GM19395 (cell line): ENCODE results near the gene IP6K3.
A peak's percentile ranks its signal among the peaks of the same experiment; 100 is the strongest.

Source experiments
- ATAC-seq: cut with Tn5 transposase; IDR thresholded peaks from one replicate; pipeline ENCODE4 v1.9.1; 2021; ENCODE audit warnings: mild to moderate bottlenecking, moderate library complexity; ENCODE audit not compliant: unreplicated experiment

IP6K3 gene

DNA sequence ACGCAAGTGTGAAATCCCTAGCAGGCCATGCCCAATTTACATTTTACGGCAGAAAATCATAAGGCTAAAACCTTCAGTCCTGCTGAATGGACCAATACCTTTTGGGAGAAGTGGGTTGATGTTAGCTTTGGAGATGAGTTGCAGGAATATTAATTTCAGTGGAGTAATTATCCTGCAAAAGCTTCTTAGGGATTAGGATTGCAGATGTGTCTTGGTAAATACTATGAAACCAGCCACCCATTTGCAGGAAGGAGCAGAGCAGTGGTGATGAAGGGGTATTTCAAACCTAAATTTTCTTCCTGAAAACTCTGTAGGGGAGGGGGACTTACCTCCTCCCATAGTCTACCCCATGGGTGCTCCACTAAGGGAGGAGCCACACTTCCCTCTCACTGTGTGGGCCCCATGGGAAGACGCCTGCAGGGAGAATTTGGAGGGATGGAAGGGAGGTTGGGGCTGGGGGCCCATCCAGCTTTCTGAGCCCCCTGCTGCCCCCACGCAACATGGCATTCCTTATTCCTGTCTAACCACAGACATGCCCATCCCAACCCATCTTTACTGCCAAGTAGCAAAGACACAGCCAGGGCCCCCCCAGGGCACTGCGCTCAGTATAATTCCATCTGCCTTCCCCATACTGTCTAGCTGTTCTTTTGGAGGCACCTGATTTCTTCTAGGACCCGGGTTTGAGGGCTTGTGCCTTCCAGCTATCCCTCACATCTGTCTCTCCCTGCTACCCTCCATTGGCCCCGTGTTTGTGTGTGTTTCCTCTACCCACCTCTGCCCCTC, 20.6 kb downstream of the IP6K3 start:
- no peak for ATAC-seq

DNA sequence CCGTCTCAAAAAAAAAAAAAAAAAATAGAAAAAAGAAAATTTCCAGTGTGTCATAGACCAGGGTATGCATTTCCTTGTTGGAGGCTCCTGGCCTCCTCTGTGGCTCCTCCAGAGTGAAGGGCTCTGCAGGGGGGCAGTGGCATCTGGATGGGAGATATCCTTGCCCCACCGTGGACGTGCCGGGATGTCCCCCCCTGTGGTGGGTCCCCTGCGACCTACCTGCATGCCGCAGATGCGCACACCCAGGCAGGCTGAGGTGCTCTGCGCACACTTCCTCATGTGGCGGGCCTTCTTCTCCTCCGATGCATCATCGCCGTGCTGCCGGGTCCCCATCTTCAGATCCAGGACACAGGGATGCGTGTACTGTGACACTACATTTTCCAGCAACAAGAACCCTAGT, 21.5 kb downstream of the IP6K3 start:
- no peak for ATAC-seq

DNA sequence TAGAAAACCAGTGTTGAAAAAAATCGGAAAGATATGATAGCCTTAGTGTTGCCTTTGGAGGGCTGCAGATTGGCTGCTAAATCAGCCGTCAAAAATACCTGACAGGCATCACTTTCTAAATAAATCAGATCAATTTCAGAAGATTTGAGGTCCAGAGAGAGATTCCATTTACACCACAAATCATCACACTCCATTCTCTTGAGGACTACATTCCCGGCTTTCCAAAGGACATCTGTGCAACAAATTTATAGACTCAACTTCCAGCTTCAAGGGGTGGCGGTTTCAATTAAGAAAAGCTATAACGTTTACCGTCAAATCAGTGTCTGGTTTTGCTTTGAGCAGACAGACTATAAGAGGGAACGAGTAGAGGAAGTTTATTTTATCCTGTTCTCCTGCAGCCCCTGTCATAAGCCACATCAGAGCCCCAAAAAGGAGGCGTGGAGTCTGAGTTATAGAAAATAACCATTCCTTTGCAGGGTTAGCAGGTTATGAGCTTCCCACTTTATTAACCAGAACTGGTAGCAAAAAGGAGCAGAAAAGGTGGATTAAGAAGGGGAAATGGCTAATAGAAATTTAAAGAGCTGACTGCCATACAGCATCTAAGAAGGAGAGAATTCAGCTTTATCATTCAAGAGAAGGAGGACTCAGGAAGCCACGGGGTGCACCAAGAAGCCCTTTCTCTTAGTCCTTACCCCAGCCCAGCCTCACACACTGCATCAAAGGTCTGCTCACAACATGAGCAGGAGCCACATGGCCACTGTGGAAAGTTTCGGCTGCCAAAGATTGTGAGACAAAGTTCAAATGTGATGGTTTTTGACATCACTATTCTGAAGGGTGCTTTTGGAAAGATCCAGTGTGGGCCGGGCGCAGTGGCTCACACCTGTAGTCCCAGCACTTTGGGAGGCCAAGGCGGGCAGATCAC, 22.3 kb downstream of the IP6K3 start:
- no peak for ATAC-seq

DNA sequence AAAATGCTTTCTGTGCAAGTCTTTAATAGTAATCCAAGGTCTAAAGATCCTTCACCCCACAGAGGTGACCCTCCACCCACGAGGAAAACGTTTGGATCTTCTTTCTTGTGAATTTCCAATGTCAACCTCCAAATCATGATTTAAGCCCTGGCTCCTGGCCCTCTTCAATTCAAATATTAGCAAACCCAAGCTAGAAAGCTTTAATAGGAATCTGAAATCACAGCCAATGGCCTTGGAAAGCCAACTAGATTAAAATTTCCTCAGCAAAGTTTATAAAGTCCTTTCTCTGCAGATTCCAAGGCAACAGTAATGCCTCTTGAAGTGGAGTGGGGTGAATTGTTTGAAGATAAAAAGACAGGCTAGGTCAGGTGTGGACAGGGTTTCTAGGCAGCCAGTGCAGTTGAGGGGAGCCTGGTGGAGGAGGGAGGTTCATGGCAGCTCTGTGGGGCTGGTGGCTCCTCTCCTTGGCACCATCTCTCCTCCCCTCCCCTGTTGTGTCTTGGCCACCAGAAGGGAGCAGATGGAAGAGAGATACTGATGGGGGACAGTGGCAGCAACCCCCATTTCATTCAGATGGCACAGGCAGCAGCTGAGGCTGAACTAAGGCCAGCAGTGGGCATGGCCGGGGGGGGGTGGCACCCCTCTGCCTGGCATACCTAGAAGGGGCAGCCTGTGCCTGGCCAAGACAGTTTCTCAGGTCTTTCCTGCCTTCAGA, 23.2 kb downstream of the IP6K3 start:
- no peak for ATAC-seq

DNA sequence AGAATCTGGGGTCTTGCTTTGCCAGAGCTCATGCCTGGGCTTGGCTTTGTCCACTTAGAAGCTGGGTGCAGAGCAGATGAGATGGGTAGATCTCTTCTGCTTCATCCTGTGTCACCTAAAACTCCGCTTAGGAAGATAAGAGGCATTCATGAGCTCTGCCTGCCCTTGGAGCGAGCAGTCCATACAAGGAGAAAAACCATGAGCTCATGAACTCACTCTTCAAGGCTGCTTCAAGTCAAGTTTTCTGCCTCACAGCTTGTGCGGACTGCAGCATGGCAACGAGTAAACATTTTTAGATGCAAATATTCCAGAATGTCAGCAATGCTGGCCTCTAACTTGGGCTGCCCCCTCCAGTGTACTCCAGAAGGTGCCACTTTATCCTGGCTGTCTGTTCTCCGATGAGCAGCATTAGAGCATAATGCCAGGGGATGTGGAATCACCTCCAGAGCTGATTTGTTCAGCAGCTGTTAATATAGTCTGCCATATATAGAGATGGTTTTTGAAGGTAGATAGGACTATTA, 24.5 kb downstream of the IP6K3 start:
- ATAC-seq: no peak

DNA sequence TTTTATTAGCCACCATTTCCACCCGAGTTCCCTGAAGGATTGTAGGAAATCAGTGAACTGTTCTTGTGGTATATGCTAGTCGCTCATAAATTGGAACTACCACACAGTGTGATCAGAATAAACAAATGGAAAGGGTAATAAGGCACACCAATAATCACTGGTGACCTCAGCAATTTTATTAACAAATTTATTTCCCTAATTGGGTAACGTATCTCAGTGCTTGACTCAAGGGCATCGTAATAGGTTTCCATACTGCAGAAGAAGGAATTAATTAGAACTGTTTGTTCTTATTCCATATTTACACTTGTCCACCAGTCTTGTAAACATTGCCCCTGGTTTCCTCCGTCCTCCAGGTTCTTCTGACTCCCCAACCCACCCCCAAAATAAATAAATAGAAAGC, 25.2 kb downstream of the IP6K3 start:
- no peak for ATAC-seq

DNA sequence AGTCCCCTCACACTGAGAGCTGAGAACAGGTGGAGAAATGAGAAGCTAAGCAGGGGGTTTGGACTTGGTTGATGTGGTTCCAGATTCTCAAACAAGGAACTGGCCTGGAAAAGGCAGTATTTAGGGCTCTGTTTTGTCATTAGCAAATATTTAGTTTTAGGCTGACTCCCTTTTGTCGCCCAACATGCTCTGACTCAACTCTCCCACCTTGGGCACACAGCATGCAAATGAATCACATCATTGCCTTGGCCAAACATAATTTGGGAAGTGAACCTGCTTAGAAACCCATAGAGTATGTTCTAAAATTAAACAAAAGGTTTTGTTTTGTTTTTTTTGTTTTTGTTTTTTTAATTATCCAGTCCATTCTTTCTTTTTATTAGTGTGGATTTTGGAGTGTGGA, 25.7 kb downstream of the IP6K3 start:
- ATAC-seq: no peak

DNA sequence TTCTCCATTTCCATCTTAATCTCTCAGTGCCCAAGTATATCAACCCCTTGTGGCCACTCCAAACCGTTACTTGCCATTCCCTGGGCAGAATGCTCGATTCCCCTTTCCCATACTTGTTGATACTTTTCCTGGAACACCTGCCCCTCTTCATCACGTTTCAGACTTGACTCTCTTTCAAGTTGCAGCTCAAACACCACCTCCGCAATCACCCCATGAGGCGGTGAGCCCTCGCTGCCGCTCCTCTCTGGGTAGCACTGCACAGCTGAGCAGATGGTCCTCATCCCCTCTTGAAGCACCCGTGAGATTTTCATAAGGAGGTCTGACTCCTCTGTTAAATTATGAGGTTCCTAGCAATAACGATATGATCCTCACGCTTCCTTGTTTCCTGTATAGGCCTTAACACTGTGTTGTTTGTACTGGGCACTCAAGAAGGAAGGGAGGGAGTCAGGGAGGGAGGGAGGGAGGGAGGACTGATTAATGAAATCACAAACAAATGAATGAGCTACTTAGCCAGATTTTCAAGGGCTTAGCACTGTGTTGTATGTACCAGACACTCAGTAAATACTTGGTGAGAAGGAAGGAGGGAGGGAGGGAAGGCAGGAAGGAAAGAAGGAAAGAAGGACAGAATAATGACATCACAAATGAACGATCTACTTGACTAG, 27.2 kb downstream of the IP6K3 start:
- no peak for ATAC-seq

DNA sequence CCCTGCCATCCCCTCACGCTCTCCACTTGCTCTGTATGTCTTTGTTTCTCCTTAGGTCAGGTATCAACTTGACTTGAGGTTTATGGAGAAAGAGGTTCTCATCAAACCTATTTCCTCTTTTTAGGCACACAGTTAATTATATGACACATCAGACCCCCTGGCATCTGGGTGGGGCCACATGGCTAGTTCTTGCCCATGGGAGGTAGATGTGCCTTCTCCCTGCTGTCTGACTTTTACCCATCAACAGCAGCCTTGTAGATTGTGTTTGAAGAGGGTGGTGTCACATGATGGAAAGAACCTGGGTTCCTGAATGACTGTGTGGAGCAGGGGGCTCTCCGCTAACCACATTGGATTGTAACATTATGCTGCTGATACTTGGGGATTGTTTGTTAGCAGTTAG, 28.0 kb downstream of the IP6K3 start:
- no peak for ATAC-seq

DNA sequence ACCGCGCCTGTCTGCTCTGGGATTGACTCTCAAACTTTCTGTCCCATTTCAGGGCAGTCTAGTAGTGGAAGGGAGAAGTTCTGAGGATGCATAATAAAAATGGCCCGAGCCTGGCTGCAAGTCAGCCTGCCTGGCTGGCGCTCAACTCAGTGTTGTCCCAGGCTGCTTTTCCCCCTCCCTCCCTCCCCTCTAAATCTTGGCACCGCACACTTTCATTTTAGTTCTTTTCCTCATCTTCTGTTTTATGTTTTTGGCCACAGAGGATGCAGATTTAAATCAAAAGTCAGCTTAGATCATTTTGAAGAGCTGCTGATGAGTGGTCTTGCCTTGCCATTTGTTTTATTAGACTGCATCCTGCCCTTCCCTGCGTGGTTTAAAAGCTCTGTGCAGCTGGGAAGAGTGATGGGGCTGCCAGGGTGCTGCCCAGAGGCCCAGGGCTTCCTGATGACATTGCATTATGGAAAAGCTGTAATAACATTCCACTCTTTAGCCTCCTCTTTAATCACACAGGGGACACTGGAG, 28.7 kb downstream of the IP6K3 start:
- no peak for ATAC-seq

DNA sequence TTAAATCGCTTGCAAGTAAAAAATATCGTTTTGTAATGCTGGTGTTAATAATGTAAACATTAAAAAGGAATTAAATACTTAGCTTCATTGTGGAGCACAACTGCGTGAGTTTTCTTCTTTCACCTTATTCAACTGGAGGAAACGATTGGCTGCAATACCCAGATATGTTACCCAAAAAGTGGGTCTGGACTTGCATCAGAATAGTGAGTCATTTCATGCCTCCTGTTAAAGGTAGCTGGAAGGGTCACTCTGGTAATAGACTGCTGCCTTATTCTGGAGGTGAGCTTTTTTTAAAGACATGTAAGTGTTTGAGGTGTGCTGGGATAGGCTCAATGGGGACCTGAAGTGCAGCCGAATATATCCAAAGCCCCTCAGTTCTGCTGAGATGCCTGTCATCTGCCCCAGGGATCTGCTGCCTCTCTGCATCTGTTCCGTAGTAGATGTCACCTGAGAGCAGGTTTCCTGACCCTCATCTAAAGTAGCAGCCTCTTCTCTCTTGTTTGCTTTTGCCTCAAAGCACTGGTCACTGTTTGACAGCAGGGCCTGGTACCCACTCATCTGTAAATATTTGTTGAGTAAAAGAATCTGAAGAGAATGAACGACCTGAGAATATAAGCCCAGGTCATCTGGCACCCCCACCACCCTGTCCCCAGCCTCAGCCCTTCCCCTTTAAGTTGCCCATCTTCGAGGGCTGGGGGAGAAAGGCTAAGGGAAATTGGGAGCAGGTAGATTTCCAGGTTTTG, 29.6 kb downstream of the IP6K3 start:
- no peak for ATAC-seq

DNA sequence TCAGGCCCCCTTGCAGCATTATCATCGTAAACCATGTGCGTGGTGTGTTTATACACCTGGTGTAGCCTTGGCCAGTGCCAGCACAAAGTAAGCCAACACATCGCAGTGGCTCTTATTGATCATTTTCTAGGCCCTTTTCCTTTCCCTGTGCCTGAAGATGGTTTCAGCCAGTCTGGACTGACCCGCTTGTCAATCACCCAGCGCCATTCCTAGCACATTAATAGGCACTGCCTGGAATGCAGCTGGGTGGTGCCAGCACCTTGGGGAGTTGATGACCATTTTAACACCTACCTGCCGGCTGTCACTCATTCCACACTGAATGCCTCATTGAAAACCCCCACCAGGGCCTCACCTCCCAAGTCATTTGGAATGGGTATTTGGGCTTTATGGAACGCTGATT, 30.3 kb downstream of the IP6K3 start:
- no peak for ATAC-seq

DNA sequence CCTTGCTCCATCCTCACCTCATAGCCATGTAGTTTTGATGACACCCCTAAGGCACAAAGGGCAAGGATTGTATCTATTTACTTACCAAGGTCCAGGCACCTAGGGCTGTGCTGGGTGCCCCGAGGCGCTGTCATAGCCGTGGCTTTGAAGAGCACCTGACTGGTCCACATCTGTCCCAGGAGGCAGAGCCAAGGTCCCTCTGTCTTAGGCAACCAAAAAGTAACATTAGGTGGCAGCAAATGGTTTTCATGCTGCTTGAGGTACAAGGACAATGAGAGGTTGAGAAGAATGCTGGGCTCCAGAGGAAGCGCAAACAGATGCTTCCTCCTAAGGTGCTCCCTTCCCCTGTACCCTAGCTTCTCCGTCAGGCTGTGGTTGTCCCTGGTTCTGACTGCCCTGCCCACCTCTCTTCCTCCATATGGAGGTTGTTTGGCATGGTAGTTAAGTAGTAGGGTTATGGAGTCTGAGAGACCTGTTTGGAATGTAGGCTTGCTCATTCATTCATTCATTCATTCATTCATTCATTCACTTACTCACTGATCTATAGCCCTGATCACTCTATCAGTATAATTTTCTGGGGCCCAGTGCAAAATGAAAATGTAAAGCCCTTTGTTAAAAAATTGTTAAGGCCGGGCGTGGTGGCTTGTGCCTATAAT, 32.2 kb downstream of the IP6K3 start:
- no peak for ATAC-seq

DNA sequence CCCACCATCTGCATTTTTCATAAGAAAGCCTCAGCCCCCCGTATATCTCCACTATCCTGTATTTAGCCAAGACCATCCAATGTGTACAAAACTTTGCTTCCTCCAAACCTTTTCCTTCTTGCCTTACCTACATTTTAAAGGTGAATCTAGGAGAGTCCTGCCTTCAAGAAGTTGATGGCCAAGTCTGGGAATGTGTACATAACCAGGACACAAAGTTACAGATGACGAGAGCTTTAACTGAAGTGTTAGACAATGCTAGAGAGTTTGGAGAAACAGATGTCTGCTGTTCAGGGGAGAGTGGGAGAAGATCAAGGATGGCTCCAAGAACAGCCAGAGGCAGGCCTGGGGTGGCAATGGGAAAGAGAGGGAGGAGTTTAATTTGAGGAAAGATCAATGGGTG, 32.9 kb downstream of the IP6K3 start:
- no peak for ATAC-seq

DNA sequence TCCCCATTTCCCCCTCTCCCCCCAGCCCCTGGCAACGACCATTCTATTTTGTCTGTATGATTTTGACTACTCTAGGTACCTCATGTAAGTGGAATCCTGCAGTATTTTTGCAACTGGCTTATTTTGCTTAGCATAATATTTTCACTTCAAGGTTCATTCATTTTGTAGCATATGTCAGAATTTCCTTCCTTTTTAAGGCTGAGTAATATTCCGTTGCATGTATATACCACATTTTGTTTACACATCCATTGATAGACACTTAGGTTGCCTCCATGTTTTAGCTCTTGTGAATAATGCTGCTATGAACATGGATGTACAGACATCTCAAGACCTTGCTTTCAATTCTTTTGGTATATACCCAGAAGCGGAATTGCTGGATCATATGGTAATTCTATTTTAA, 33.8 kb downstream of the IP6K3 start:
- ATAC-seq: no peak

DNA sequence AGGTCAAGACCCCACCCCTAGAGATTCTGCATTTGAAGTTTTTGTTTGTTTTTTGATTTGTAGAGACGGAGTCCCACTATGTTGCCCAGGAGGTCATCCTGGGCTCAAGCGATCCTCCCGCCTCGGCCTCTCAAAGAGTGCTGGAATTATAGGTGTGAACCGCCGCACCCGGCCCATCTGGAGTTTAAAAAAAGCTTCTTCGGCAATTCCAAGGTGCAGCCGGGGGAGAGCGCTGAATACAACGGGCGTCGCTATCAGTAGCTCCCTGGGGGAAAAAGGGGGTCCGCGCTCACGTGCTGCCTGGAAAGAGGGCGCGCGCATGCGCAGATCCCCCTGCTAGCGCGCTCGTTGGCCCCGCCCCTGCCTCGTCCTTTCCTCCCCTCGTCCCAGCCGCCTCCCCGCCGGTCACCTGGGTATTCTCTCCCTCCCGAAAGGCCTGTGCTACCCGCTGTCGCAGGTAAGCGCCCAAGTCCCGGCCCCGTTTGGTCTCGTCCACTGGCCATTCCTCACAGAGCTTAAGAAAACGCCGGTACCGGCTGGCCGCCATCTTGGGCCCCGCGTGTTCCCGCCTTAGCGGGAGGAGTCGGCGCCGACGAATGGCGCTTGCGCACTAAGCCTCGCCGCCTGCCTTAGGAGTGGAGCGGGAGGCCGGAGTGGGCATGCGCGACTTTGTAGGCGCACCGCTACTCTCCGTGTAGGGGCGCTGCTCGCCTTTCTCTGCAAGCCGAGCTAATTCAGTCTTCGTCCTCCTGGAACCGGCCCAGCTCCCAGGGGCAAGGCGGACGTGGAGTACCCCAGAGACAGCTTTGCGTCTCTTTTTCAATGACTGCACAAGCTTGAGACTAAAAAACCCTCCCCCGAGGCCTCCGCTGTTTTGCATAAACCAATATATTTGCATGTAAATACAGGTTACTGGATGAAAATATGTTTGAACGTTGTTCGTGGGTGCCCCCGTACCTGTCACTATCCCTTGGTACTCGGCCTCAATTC, 35.3 kb downstream of the IP6K3 start, which contains the start of gene UQCC2:
Gene UQCC2, minus strand, starts transcription at position 561 of the 990 bp plus-strand sequence. Its CDS starts 14 bp downstream, at position 547.
- ATAC-seq: peak; percentile 88

DNA sequence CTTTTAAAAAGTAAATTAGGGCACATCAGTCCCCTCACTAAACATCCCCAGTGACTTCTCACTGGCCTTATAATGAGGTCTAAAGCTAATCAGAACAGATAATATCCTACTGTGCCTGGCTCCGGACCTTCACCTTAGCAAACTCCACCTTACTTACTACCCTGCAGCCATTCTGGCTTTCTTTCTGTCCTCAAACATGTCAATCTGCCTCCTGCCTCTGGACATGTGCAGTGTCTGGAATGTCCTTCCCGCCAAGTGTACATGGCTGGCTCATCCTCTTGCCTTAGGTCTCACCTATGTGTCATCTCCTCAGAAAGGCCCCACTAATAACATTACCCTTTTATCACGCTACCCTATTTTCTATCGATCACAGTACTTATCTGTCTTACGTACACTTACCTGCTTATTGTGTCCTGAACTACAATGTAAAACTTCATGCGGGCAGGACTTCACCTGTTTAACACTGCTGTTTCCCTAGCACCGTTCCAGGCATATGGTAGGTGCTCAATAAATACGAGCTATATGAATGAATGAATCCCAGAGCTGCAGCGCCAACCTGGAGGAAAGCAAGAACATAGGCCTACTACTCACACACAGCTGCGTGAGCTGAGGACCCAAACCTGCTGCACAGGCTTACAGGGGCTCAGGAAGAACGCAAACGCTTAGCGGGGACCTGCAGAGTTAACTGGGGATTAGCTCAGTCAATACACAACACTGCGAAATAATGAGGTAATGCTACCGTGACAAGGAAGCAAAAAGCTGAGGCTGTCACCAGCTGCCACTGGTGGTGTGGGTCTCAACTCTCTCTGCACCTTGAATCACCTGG, 36.2 kb downstream of the IP6K3 start:
- no peak for ATAC-seq
